Subcutaneous adipose tissue (tissue), 4 donors: Measurements from ENCODE around the gene PTPDC1. TPM values are rescaled to one million over a fixed set of nuclear protein-coding genes. Genes with fewer than 3 reads are reported as not detected.

ENCODE experiments used
- CTCF ChIP-seq: fragments of 450-650 bp; IDR thresholded peaks from one replicate; pipeline ENCODE4 v1.5.1; 2016; ENCODE audit warnings: low read depth, mild to moderate bottlenecking, control low read depth, antibody characterized with exemption, moderate library complexity
- total RNA-seq, 4 donors: library from RNA; depleted of rRNA; stranded (reverse); fragments of >200 nt; gene quantifications; one replicate each; pipeline ENCODE4 v1.1.0, GENCODE V29; 2016

Gene PTPDC1
- total RNA-seq, 4 donors from 2014 or later = 11.2 to 16.2 (median 13.4) TPM

GRCh38 chr9:94111446-94111845, 27.2 kb downstream of the PTPDC1 start:
- TF ChIP-seq CTCF = no peak

GRCh38 chr9:94112716-94113465, 28.6 kb downstream of the PTPDC1 start:
- no peak for TF ChIP-seq CTCF

GRCh38 chr9:94120854-94121376, 36.7 kb downstream of the PTPDC1 start:
- TF ChIP-seq CTCF = no peak

GRCh38 chr9:94126844-94127243, 42.6 kb downstream of the PTPDC1 start:
- no peak for TF ChIP-seq CTCF

GRCh38 chr9:94127806-94128205, 43.5 kb downstream of the PTPDC1 start:
- TF ChIP-seq CTCF = no peak

- no peak for TF ChIP-seq CTCF
Measured at GRCh38 chr9:94128580-94128979, 44.3 kb downstream of the PTPDC1 start.

GRCh38 chr9:94134629-94135028, 50.4 kb downstream of the PTPDC1 start:
- TF ChIP-seq CTCF = no peak
